Large intestine (tissue), 3 donors: ENCODE results near the gene KRTAP10-2. TPM values are rescaled to one million over a fixed set of nuclear protein-coding genes. Genes with fewer than 3 reads are reported as not detected.

Experiments used
- DNase-seq, 2 donors: peaks; one replicate each; pipeline versions ENCODE4 v3.0.0 to v3.0.0-alpha.2; 2013
- H3K27ac ChIP-seq: one replicate; pipeline ENCODE4 v1.5.1; 2013; ENCODE audit warnings: low read length
- H3K27me3 ChIP-seq: 2 replicates; pipeline ENCODE4 v1.6.1; 2013; ENCODE audit warnings: low read length; ENCODE audit not compliant: control insufficient read depth, insufficient read depth
- H3K36me3 ChIP-seq: 2 replicates; pipeline ENCODE4 v1.6.1; 2013; ENCODE audit warnings: low read length; ENCODE audit not compliant: control insufficient read depth, insufficient read depth
- H3K4me1 ChIP-seq: one replicate; pipeline ENCODE4 v1.6.1; 2013; ENCODE audit warnings: low read length; ENCODE audit not compliant: control insufficient read depth, insufficient read depth
- H3K4me3 ChIP-seq: one replicate; pipeline ENCODE4 v1.5.1; 2013; ENCODE audit warnings: low read length
- H3K9me3 ChIP-seq: one replicate; pipeline ENCODE4 v1.6.1; 2013; ENCODE audit warnings: mild to moderate bottlenecking, low read depth, low read length, moderate library complexity; ENCODE audit not compliant: control insufficient read depth
- WGBS: methylation state at CpG from one replicate; pipeline ENCODE4 v1.1.5; 2013; ENCODE audit warnings: low lambda C conversion rate; ENCODE audit not compliant: insufficient coverage; 5-methylcytosine and 5-hydroxymethylcytosine counted together
- polyA plus RNA-seq: library from polyadenylated mRNA; unstranded; fragments of 120-200 nt; gene quantifications from one replicate; pipeline ENCODE4 v1.2.1, GENCODE V29; 2013

The KRTAP10-2 gene
- polyA plus RNA-seq, 1 donor: not detected

GRCh38 chr21:44572959-44573583 is 21.8 kb upstream of the KRTAP10-2 start:
- H3K36me3 ChIP-seq: no peaks in the 10 kb centered on the region
- no peak overlapping the region for H3K27ac ChIP-seq
- H3K4me3 ChIP-seq: no peak overlapping the region
- peaks cover 3% of the 10 kb centered on the region for H3K4me1 ChIP-seq
- H3K9me3 ChIP-seq: peaks cover 6% of the 10 kb centered on the region
- H3K27me3 ChIP-seq: no peaks in the 10 kb centered on the region
- no peak for DNase-seq
- WGBS: no CpG with 5 or more reads among the region's 15 CpGs

GRCh38 chr21:44571844-44572782 is 20.8 kb upstream of the KRTAP10-2 start:
- H3K27me3 ChIP-seq: no peaks in the 10 kb centered on the region
- DNase-seq: no peak
- WGBS: no CpG with 5 or more reads among the region's 40 CpGs
- H3K4me1 ChIP-seq: peaks cover 3% of the 10 kb centered on the region
- H3K4me3 ChIP-seq: no peak overlapping the region
- H3K36me3 ChIP-seq: no peaks in the 10 kb centered on the region
- H3K9me3 ChIP-seq: peaks cover 6% of the 10 kb centered on the region
- no peak overlapping the region for H3K27ac ChIP-seq

- WGBS: 100% methylated on average over 1 of the region's 4 CpGs
- H3K4me1 ChIP-seq: peaks cover 3% of the 10 kb centered on the region
- DNase-seq: no peak
- no peaks in the 10 kb centered on the region for H3K36me3 ChIP-seq
- no peak overlapping the region for H3K4me3 ChIP-seq
- H3K27me3 ChIP-seq: no peaks in the 10 kb centered on the region
- H3K27ac ChIP-seq: no peak overlapping the region
- H3K9me3 ChIP-seq: peaks cover 6% of the 10 kb centered on the region
Observed at GRCh38 chr21:44571296-44571695, 20.0 kb upstream of the KRTAP10-2 start.

GRCh38 chr21:44569861-44570517 is 18.7 kb upstream of the KRTAP10-2 start:
- WGBS: no CpG with 5 or more reads among the region's 12 CpGs
- no peak overlapping the region for H3K27ac ChIP-seq
- peaks cover 3% of the 10 kb centered on the region for H3K4me1 ChIP-seq
- H3K9me3 ChIP-seq: peaks cover 6% of the 10 kb centered on the region
- H3K4me3 ChIP-seq: no peak overlapping the region
- DNase-seq: no peak
- H3K36me3 ChIP-seq: no peaks in the 10 kb centered on the region
- H3K27me3 ChIP-seq: no peaks in the 10 kb centered on the region

GRCh38 chr21:44568667-44569556 is 17.6 kb upstream of the KRTAP10-2 start:
- Histone ChIP-seq H3K9me3 (peaks cover 6% of the 10 kb centered on the region), H3K27ac (no peak overlapping the region), H3K4me3 (no peak overlapping the region), H3K36me3 (no peaks in the 10 kb centered on the region), H3K4me1 (no peaks in the 10 kb centered on the region), H3K27me3 (no peaks in the 10 kb centered on the region)
- no peak for DNase-seq
- 89% methylated on average over 4 of the region's 27 CpGs for WGBS

- H3K27ac ChIP-seq: no peak overlapping the region
- no peaks in the 10 kb centered on the region for H3K4me1 ChIP-seq
- no CpG with 5 or more reads among the region's 12 CpGs for WGBS
- H3K27me3 ChIP-seq: no peaks in the 10 kb centered on the region
- DNase-seq: no peak
- peaks cover 6% of the 10 kb centered on the region for H3K9me3 ChIP-seq
- no peaks in the 10 kb centered on the region for H3K36me3 ChIP-seq
- no peak overlapping the region for H3K4me3 ChIP-seq
Observed at GRCh38 chr21:44568261-44568660, 17.0 kb upstream of the KRTAP10-2 start.

- no peak for DNase-seq
- Histone ChIP-seq H3K27ac (no peak overlapping the region), H3K36me3 (no peaks in the 10 kb centered on the region), H3K9me3 (peaks cover 6% of the 10 kb centered on the region), H3K4me3 (no peak overlapping the region), H3K4me1 (no peaks in the 10 kb centered on the region), H3K27me3 (no peaks in the 10 kb centered on the region)
- 82% methylated on average over 2 of the region's 18 CpGs for WGBS
Observed at GRCh38 chr21:44567481-44568171, 16.3 kb upstream of the KRTAP10-2 start.

GRCh38 chr21:44566403-44566802 is 15.1 kb upstream of the KRTAP10-2 start:
- Histone ChIP-seq H3K36me3 (no peaks in the 10 kb centered on the region), H3K4me3 (no peak overlapping the region)
- WGBS: no CpG with 5 or more reads among the region's 1 CpG

GRCh38 chr21:44564886-44565598 is 13.7 kb upstream of the KRTAP10-2 start:
- Histone ChIP-seq H3K27ac (no peak overlapping the region), H3K9me3 (no peaks in the 10 kb centered on the region), H3K27me3 (no peaks in the 10 kb centered on the region), H3K4me1 (no peaks in the 10 kb centered on the region), H3K4me3 (no peak overlapping the region), H3K36me3 (no peaks in the 10 kb centered on the region)
- WGBS: 100% methylated on average over 1 of the region's 1 CpG
- no peak for DNase-seq

More at GRCh38 chr21:44566403-44566802, 15.1 kb upstream of the KRTAP10-2 start:
- Histone ChIP-seq H3K9me3 (peaks cover under 1% of the 10 kb centered on the region), H3K27ac (no peak overlapping the region), H3K27me3 (no peaks in the 10 kb centered on the region), H3K4me1 (no peaks in the 10 kb centered on the region)
- DNase-seq: no peak
